Neural crest cell (in vitro differentiated cells): ENCODE measurements around the gene THEM5. TPM values are rescaled to one million over a fixed set of nuclear protein-coding genes. Genes with fewer than 3 reads are reported as not detected.

Source experiments
- DNase-seq: peaks from one replicate; pipeline ENCODE4 v3.0.0; 2021; ENCODE audit warnings: low read depth, mixed read lengths, low spot score
- H3K27ac Mint-ChIP-seq: one replicate; pipeline ENCODE4 v1.8.0; 2021; ENCODE audit warnings: mild to moderate bottlenecking, mixed read lengths; ENCODE audit not compliant: unreplicated experiment
- H3K27me3 Mint-ChIP-seq: 2 replicates; pipeline ENCODE4 v1.8.0; 2021; ENCODE audit warnings: low read depth, mild to moderate bottlenecking, mixed read lengths
- H3K36me3 Mint-ChIP-seq: 2 replicates; pipeline ENCODE4 v1.8.0; 2021; ENCODE audit warnings: low read depth, mild to moderate bottlenecking, mixed read lengths
- H3K4me1 Mint-ChIP-seq: 2 replicates; pipeline ENCODE4 v1.8.0; 2021; ENCODE audit warnings: mixed read lengths
- H3K4me3 Mint-ChIP-seq: one replicate; pipeline ENCODE4 v1.8.0; 2021; ENCODE audit warnings: mild to moderate bottlenecking, mixed read lengths
- H3K9me3 Mint-ChIP-seq: 2 replicates; pipeline ENCODE4 v1.8.0; 2021; ENCODE audit warnings: mixed read lengths
- total RNA-seq: library from RNA; stranded (reverse); gene quantifications from 2 replicates; pipeline ENCODE4 v1.2.1, GENCODE V29; 2021
- TF ChIP-seq, protein P1 (sequence below): fragments of 200-600 bp; sonication (generic); conservative IDR thresholded peaks from 2 replicates; pipeline ENCODE4 v1.5.0; 2021; ENCODE audit warnings: antibody characterized with exemption, mild to moderate bottlenecking

Gene THEM5
- total RNA-seq, 1 donor from 2014 or later: not detected

DNA sequence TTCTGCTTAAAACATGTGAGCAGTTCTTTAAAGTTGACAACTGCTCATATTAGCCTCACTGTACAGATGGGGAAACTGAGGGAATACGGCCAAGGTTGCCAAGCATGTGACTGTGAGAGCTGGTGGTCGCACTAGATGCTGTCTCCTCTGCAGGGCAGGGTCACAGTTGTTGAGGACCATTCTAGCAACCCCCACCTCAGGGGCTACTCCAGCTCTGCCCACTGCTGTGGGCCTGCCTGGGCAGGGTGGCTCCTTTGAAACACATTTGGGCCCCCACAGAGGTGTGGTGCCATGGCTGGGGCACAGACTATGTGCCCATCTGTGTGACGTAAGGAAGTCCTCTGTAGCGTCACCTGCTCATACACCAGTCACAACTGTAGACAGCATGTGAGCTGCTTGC, 779 bp downstream of the THEM5 start:
- Mint-ChIP-seq H3K36me3 (no peaks in the 10 kb centered on the region), H3K4me3 (no peak overlapping the region), H3K4me1 (peaks cover 7% of the 10 kb centered on the region), H3K27ac (no peak overlapping the region), H3K27me3 (peaks cover 4% of the 10 kb centered on the region), H3K9me3 (no peaks in the 10 kb centered on the region)
- TF ChIP-seq, protein P1, sequence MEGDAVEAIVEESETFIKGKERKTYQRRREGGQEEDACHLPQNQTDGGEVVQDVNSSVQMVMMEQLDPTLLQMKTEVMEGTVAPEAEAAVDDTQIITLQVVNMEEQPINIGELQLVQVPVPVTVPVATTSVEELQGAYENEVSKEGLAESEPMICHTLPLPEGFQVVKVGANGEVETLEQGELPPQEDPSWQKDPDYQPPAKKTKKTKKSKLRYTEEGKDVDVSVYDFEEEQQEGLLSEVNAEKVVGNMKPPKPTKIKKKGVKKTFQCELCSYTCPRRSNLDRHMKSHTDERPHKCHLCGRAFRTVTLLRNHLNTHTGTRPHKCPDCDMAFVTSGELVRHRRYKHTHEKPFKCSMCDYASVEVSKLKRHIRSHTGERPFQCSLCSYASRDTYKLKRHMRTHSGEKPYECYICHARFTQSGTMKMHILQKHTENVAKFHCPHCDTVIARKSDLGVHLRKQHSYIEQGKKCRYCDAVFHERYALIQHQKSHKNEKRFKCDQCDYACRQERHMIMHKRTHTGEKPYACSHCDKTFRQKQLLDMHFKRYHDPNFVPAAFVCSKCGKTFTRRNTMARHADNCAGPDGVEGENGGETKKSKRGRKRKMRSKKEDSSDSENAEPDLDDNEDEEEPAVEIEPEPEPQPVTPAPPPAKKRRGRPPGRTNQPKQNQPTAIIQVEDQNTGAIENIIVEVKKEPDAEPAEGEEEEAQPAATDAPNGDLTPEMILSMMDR: no peak
- no peak for DNase-seq

DNA sequence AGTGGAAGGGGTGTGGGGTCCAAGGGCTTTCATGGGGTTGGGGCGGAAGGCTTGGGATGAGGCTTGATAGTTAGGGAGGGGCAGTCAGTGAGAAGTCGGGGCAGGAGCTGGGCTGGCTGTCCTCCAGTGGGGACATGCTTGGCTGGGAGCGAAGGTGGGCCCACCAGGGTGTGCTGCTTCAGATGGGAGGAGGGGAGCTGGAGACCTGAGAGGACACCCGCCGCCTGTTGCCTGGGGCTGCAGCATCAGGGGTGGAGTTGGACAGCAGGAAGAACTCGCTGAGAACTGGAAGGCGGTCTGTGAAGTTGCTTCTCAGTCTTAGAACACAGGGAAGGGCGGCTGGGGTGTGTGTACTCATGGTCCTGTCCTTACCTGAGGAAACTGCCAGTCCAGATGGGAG, 1.6 kb downstream of the THEM5 start:
- H3K27ac Mint-ChIP-seq: no peak overlapping the region
- H3K4me1 Mint-ChIP-seq: peaks cover 7% of the 10 kb centered on the region
- H3K9me3 Mint-ChIP-seq: no peaks in the 10 kb centered on the region
- DNase-seq: no peak
- no peaks in the 10 kb centered on the region for H3K36me3 Mint-ChIP-seq
- H3K27me3 Mint-ChIP-seq: peaks cover 4% of the 10 kb centered on the region
- TF ChIP-seq, protein P1: no peak
- no peak overlapping the region for H3K4me3 Mint-ChIP-seq

DNA sequence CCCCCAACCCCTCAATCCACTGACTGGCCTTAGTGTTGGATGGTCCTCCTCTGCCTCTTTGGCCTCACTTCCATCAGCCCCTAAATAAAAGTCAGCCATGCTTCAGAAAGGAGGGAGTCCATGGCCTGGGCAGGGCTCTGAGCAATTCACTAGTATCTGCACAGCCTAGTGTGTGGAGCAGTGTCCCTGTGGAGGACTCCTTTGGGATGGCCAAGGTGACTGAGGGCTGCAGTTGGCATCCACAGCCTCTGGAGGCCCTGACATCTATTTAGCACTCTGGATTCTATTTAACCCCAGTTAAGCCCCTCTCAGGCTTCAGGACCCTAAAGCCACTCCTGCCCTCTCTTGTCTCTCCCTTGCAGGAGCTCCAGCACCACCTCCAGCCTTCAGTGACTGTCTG, 3.6 kb downstream of the THEM5 start:
- H3K36me3 Mint-ChIP-seq: no peaks in the 10 kb centered on the region
- DNase-seq: no peak
- peaks cover 8% of the 10 kb centered on the region for H3K27me3 Mint-ChIP-seq
- H3K9me3 Mint-ChIP-seq: no peaks in the 10 kb centered on the region
- H3K4me3 Mint-ChIP-seq: no peak overlapping the region
- no peak overlapping the region for H3K27ac Mint-ChIP-seq
- peaks cover 8% of the 10 kb centered on the region for H3K4me1 Mint-ChIP-seq
- TF ChIP-seq, protein P1: no peak

DNA sequence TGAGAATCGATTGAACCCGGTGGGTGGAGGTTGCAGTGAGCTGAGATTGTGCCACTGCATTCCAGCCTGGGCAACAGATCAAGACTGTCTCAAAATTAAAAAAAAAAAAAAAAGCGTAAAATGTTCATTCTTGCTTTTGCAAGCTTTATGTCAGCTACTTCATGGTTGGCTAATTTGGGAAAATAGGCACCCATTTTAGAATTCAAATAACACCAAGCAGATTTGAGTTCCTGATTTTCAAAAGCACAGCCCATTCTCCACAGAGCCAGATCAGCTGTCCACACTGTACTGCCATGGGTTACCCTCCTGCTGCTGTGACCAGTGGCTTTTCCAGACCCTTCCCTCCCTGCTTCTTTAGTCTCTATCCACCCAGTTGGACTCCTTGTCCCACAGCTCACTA, 4.4 kb downstream of the THEM5 start:
- Mint-ChIP-seq H3K9me3 (no peaks in the 10 kb centered on the region), H3K4me1 (peaks cover 8% of the 10 kb centered on the region), H3K27me3 (peaks cover 8% of the 10 kb centered on the region), H3K27ac (no peak overlapping the region), H3K36me3 (no peaks in the 10 kb centered on the region), H3K4me3 (no peak overlapping the region)
- DNase-seq: no peak
- TF ChIP-seq, protein P1: no peak

DNA sequence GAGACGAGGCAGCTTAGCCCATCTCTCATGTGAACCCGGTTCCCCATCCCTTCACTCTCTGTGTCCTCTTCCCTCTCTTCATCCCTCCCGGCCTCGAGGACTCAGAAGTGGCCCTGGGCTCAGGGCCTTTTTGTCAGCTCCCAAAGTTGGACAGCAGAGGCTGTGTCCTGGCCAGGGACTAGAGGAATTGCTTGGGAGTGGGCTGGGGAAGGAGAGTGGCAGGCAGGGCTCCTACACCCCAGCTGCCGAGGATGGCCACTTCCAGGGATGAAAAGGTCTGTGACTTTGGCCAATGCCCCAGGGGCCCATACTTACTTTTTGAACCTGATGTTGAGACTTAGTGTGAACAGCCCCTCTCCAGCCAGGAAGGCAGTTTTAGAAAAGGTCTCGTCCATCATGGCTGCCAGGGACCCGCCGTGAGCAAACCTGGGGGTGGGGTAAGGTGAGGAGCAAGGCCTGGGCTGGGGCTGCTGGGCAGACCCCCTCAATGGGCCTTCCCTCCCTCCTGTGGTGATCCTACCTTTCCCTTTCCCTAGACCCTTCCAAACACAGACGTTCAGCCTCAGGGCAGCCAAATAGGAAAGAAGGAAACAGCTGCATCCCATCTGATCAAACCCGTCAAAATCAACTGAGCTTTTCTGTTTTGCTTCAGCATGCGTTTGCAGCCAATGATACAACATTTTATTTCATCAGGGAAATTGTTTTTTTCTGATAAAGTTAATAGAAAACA, 5.5 kb downstream of the THEM5 start:
- H3K36me3 Mint-ChIP-seq: no peaks in the 10 kb centered on the region

More for the DNA sequence above, 5.5 kb downstream of the THEM5 start:
- Mint-ChIP-seq H3K27me3 (peaks cover 8% of the 10 kb centered on the region), H3K4me1 (peaks cover 8% of the 10 kb centered on the region), H3K9me3 (no peaks in the 10 kb centered on the region), H3K4me3 (no peak overlapping the region), H3K27ac (no peak overlapping the region)
- DNase-seq: no peak
- TF ChIP-seq, protein P1: no peak
